Neural cell (in vitro differentiated cells): ENCODE data around the gene CEP20. TPM values are rescaled to one million over a fixed set of nuclear protein-coding genes. Genes with fewer than 3 reads are reported as not detected.

Experiments used
- H2AFZ ChIP-seq: fragments of 200-600, 300-800 bp; sonication (generic), shearing (Covaris generic); 2 replicates; pipeline ENCODE4 v1.6.0; 2014; ENCODE audit warnings: low read depth, mild to moderate bottlenecking, antibody characterized with exemption, low read length, moderate library complexity
- H3F3A ChIP-seq: fragments of 200-600 bp; shearing (Covaris generic); 2 replicates; pipeline ENCODE4 v1.6.1; 2016; ENCODE audit warnings: mild to moderate bottlenecking, moderate library complexity, mixed read lengths, antibody characterized with exemption, low read length; ENCODE audit not compliant: insufficient read depth, poor library complexity, severe bottlenecking
- H3K27ac ChIP-seq: fragments of 200-600, 300-800 bp; sonication (generic), shearing (Covaris generic); 2 replicates; pipeline ENCODE4 v1.5.1; 2014; ENCODE audit warnings: mild to moderate bottlenecking, low read length, moderate library complexity
- H3K27me3 ChIP-seq: fragments of 300-800, 200-600 bp; sonication (generic), shearing (Covaris generic); 2 replicates; pipeline ENCODE4 v1.6.0; 2014; ENCODE audit warnings: mild to moderate bottlenecking, low read depth, low read length, moderate library complexity; ENCODE audit not compliant: insufficient read depth
- H3K36me3 ChIP-seq: fragments of 300-800, 200-600 bp; sonication (generic), shearing (Covaris generic); 2 replicates; pipeline ENCODE4 v1.5.1; 2014; ENCODE audit warnings: mild to moderate bottlenecking, antibody characterized with exemption, low read length, moderate library complexity; ENCODE audit not compliant: insufficient read depth
- H3K4me2 ChIP-seq: fragments of 300-800, 200-600 bp; sonication (generic), shearing (Covaris generic); 2 replicates; pipeline ENCODE4 v1.6.0; 2014; ENCODE audit warnings: mild to moderate bottlenecking, low read length
- H3K4me3 ChIP-seq: fragments of 300-800, 200-600 bp; sonication (generic), shearing (Covaris generic); 2 replicates; pipeline ENCODE4 v1.5.1; 2014; ENCODE audit warnings: mild to moderate bottlenecking, low read length, moderate library complexity
- H3K79me2 ChIP-seq: fragments of 200-600 bp; shearing (Covaris generic); replicated peaks from 2 replicates; pipeline ENCODE4 v1.6.0; 2014; ENCODE audit warnings: mild to moderate bottlenecking, low read length, moderate library complexity; ENCODE audit not compliant: insufficient read depth
- H3K9ac ChIP-seq: fragments of 300-800, 200-600 bp; sonication (generic), shearing (Covaris generic); 2 replicates; pipeline ENCODE4 v1.6.1; 2016; ENCODE audit warnings: mild to moderate bottlenecking, low read length, mixed read lengths
- H3K9me2 ChIP-seq: fragments of 200-600 bp; shearing (Covaris generic); 2 replicates; pipeline ENCODE4 v1.6.1; 2016; ENCODE audit warnings: mild to moderate bottlenecking, low read length, mixed read lengths; ENCODE audit not compliant: insufficient read depth
- H3K9me3 ChIP-seq: fragments of 200-600, 300-800 bp; sonication (generic), shearing (Covaris generic); 2 replicates; pipeline ENCODE4 v1.6.1; 2016; ENCODE audit warnings: mild to moderate bottlenecking, mixed run types, low read length, moderate library complexity, mixed read lengths
- H4K20me1 ChIP-seq: fragments of 200-600 bp; shearing (Covaris generic); 2 replicates; pipeline ENCODE4 v1.6.1; 2016; ENCODE audit warnings: mild to moderate bottlenecking, mixed run types; ENCODE audit not compliant: insufficient read depth
- EP300 ChIP-seq: fragments of 450-650 bp; conservative IDR thresholded peaks from 2 replicates; pipeline ENCODE4 v1.6.1; 2014; ENCODE audit warnings: antibody characterized with exemption, mild to moderate bottlenecking, moderate library complexity; ENCODE audit not compliant: poor library complexity, severe bottlenecking
- EZH2 ChIP-seq: fragments of 200-600, 300-800 bp; shearing (Covaris generic), sonication (generic); IDR thresholded peaks from 2 replicates; pipeline ENCODE4 v1.6.1; 2014; ENCODE audit warnings: antibody characterized with exemption, low read length, borderline replicate concordance, mild to moderate bottlenecking; ENCODE audit not compliant: insufficient read depth, poor library complexity, severe bottlenecking
- MXI1 ChIP-seq: fragments of 450-650 bp; conservative IDR thresholded peaks from 2 replicates; pipeline ENCODE4 v1.6.1; 2014; ENCODE audit warnings: antibody characterized with exemption, mild to moderate bottlenecking; ENCODE audit not compliant: poor library complexity, severe bottlenecking
- POLR2AphosphoS5 ChIP-seq: IDR thresholded peaks from 2 replicates; pipeline ENCODE4 v1.6.1; 2012
- RAD21 ChIP-seq: fragments of 450-650 bp; conservative IDR thresholded peaks from 2 replicates; pipeline ENCODE4 v1.6.1; 2014; ENCODE audit warnings: antibody characterized with exemption, mild to moderate bottlenecking, moderate library complexity
- SMC3 ChIP-seq: fragments of 450-650 bp; conservative IDR thresholded peaks from 2 replicates; pipeline ENCODE4 v1.6.1; 2014; ENCODE audit warnings: antibody characterized with exemption, mild to moderate bottlenecking, moderate library complexity; ENCODE audit not compliant: poor library complexity
- TAF1 ChIP-seq: IDR thresholded peaks from 2 replicates; pipeline ENCODE4 v1.6.1; 2012; ENCODE audit warnings: low read depth
- polyA plus RNA-seq: library from polyadenylated mRNA; depleted of rRNA; stranded (reverse); fragments of >200 nt; gene quantifications from 2 replicates; pipeline ENCODE4 v1.2.3, GENCODE V29; 2014
- TF ChIP-seq, protein P1 (sequence below): IDR thresholded peaks from 2 replicates; pipeline ENCODE4 v1.6.1; 2012; ENCODE audit warnings: borderline replicate concordance
- TF ChIP-seq, protein P2 (sequence below): fragments of 450-650 bp; IDR thresholded peaks from 2 replicates; pipeline ENCODE4 v1.5.1; 2014; ENCODE audit warnings: antibody characterized with exemption, mild to moderate bottlenecking, moderate library complexity; ENCODE audit not compliant: poor library complexity, severe bottlenecking

The CEP20 gene
- polyA plus RNA-seq, 1 donor from 2014 or later: 59.7 TPM

DNA sequence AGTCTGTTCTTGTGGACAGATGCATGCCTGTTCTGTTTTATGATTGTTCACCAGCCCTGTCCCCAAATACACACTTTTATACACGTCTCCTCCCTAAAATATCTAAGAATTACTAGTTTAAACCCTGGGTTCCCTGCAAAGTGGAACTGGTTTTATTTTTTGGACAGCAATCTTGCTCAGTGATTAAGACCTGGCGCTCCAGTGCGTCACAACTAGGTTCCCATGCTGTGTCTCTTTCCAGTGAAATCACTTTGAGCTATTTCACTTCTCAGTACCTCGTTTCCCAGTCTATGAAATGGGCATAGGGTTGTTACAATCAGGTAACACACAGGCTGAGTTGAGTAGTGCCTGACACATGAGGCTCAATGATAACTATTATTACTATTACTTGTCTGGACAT lies 1.1 kb downstream of the CEP20 start:
- peak overlapping the region; percentile 71 for H3K4me2 ChIP-seq
- H3K27me3 ChIP-seq: no peaks in the 10 kb centered on the region
- no peaks in the 10 kb centered on the region for H3K9me3 ChIP-seq
- TF ChIP-seq, protein P1, sequence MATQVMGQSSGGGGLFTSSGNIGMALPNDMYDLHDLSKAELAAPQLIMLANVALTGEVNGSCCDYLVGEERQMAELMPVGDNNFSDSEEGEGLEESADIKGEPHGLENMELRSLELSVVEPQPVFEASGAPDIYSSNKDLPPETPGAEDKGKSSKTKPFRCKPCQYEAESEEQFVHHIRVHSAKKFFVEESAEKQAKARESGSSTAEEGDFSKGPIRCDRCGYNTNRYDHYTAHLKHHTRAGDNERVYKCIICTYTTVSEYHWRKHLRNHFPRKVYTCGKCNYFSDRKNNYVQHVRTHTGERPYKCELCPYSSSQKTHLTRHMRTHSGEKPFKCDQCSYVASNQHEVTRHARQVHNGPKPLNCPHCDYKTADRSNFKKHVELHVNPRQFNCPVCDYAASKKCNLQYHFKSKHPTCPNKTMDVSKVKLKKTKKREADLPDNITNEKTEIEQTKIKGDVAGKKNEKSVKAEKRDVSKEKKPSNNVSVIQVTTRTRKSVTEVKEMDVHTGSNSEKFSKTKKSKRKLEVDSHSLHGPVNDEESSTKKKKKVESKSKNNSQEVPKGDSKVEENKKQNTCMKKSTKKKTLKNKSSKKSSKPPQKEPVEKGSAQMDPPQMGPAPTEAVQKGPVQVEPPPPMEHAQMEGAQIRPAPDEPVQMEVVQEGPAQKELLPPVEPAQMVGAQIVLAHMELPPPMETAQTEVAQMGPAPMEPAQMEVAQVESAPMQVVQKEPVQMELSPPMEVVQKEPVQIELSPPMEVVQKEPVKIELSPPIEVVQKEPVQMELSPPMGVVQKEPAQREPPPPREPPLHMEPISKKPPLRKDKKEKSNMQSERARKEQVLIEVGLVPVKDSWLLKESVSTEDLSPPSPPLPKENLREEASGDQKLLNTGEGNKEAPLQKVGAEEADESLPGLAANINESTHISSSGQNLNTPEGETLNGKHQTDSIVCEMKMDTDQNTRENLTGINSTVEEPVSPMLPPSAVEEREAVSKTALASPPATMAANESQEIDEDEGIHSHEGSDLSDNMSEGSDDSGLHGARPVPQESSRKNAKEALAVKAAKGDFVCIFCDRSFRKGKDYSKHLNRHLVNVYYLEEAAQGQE: no peak
- TF ChIP-seq EZH2 (no peak), RAD21 (no peak), POLR2AphosphoS5 (no peak), TAF1 (no peak), SMC3 (no peak), MXI1 (no peak), EP300 (no peak)
- TF ChIP-seq, protein P2, sequence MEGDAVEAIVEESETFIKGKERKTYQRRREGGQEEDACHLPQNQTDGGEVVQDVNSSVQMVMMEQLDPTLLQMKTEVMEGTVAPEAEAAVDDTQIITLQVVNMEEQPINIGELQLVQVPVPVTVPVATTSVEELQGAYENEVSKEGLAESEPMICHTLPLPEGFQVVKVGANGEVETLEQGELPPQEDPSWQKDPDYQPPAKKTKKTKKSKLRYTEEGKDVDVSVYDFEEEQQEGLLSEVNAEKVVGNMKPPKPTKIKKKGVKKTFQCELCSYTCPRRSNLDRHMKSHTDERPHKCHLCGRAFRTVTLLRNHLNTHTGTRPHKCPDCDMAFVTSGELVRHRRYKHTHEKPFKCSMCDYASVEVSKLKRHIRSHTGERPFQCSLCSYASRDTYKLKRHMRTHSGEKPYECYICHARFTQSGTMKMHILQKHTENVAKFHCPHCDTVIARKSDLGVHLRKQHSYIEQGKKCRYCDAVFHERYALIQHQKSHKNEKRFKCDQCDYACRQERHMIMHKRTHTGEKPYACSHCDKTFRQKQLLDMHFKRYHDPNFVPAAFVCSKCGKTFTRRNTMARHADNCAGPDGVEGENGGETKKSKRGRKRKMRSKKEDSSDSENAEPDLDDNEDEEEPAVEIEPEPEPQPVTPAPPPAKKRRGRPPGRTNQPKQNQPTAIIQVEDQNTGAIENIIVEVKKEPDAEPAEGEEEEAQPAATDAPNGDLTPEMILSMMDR: no peak
- peaks cover under 1% of the 10 kb centered on the region for H3K36me3 ChIP-seq
- no peak overlapping the region for H2AFZ ChIP-seq
- H4K20me1 ChIP-seq: no peaks in the 10 kb centered on the region
- H3K9ac ChIP-seq: peak overlapping the region; percentile 82
- H3K9me2 ChIP-seq: no peaks in the 10 kb centered on the region
- peak overlapping the region; percentile 84 for H3K4me3 ChIP-seq
- H3K79me2 ChIP-seq: peaks cover 22% of the 10 kb centered on the region
- H3K27ac ChIP-seq: no peak overlapping the region
- no peaks in the 10 kb centered on the region for H3F3A ChIP-seq

DNA sequence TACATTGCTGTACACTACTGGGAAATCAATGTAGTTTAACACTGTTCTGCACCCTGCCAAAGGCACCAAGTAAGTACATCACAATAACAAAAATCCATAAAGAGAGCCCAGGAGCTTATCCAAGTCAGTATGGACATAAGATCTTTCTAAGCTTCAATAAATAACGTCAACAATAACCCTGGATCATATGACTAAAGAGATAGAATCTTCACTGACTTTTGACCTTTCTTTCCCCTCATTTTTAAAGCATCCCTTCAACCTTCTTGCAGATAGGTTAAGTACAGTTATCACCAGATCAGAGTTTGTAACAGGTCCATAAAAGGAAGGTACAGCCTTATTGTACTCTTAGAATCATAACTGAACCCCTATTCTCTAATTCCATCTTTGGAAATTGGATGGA lies 2.3 kb downstream of the CEP20 start:
- no peaks in the 10 kb centered on the region for H3K27me3 ChIP-seq
- peaks cover 7% of the 10 kb centered on the region for H3K36me3 ChIP-seq
- H2AFZ ChIP-seq: no peak overlapping the region
- no peak overlapping the region for H3K4me3 ChIP-seq
- H3K27ac ChIP-seq: no peak overlapping the region
- H4K20me1 ChIP-seq: no peaks in the 10 kb centered on the region
- H3F3A ChIP-seq: no peaks in the 10 kb centered on the region
- no peak overlapping the region for H3K9ac ChIP-seq
- H3K9me2 ChIP-seq: no peaks in the 10 kb centered on the region
- TF ChIP-seq EP300 (no peak), POLR2AphosphoS5 (no peak), RAD21 (no peak)
- TF ChIP-seq, protein P1: no peak
- no peaks in the 10 kb centered on the region for H3K9me3 ChIP-seq
- H3K4me2 ChIP-seq: no peak overlapping the region
- H3K79me2 ChIP-seq: peaks cover 22% of the 10 kb centered on the region
